HepG2 (cell line): ENCODE data around the gene PNLIPRP1. TPM values are rescaled to one million over a fixed set of nuclear protein-coding genes. Genes with fewer than 3 reads are reported as not detected.

Source experiments
- ATAC-seq: fragments of 200-7000 bp; cut with Tn5 transposase; 3 replicates; pipeline ENCODE4 v1.9.1; 2020; ENCODE audit warnings: mild to moderate bottlenecking, moderate library complexity
- BruUV-seq: library from RNA; stranded (reverse); fragments of 400-500 nt; replicated peaks from 2 replicates; lab custom pipeline; 2021; lab: Mats Ljungman, UMichigan
- CTCF ChIA-PET: fragments of 300-600 bp; formaldehyde crosslinking; extraction: SDS; loops from one replicate; lab custom pipeline; 2021; ENCODE audit warnings: low total read pairs, inconsistent platforms, low intra/inter-chr PET ratio; lab: Yijun Ruan, JAX
- POLR2A ChIA-PET: fragments of 350-600 bp; sonication (Branson Sonifier 250); formaldehyde crosslinking; loops from one replicate; lab custom pipeline; 2020; ENCODE audit warnings: antibody characterized with exemption, inconsistent platforms; lab: Yijun Ruan, JAX
- DNase-seq: peaks from one replicate; pipeline ENCODE4 v3.0.0-alpha.2; 2015; ENCODE audit warnings: low spot score
- FAIRE-seq: peaks from 3 replicates; lab custom pipeline; 2011; peaks lifted over from hg19 to GRCh38; lab: Jason Lieb, UNC
- H2AFZ ChIP-seq: one replicate; pipeline ENCODE4 v1.6.1; 2011; ENCODE audit warnings: low read length, inconsistent platforms
- H3K27ac ChIP-seq: fragments of 300-600 bp; 3 replicates; pipeline ENCODE4 v1.8.0; 2011; ENCODE audit warnings: mixed run types, mild to moderate bottlenecking, mixed read lengths, low read length, inconsistent platforms; ENCODE audit not compliant: insufficient read depth; ENCODE audit errors: extremely low read length
- H3K27me3 ChIP-seq, 2 experiments: fragments of 200-600 bp in 1 of 2; 2 replicates in 1 of 2; 3 replicates in 1 of 2; pipeline versions ENCODE4 v1.6.0 to v1.8.0; 2011; ENCODE audit warnings: low read length in 2 of 2, mild to moderate bottlenecking in 2 of 2, moderate library complexity in 2 of 2, inconsistent platforms in 1 of 2; ENCODE audit not compliant: insufficient read depth in 2 of 2, control insufficient read depth in 1 of 2
- H3K36me3 ChIP-seq, 2 experiments: fragments of 200-600 bp in 1 of 2; replicated peaks in 1 of 2; 2 replicates in 1 of 2; 3 replicates in 1 of 2; pipeline versions ENCODE4 v1.5.1 to v1.8.0; 2011; ENCODE audit warnings: low read length in 2 of 2, inconsistent platforms in 1 of 2; ENCODE audit not compliant: insufficient read depth in 2 of 2, control insufficient read depth in 1 of 2
- H3K4me1 ChIP-seq: 2 replicates; pipeline ENCODE4 v1.5.1; 2012; ENCODE audit warnings: low read length, inconsistent platforms; ENCODE audit not compliant: insufficient read depth
- H3K4me2 ChIP-seq: 2 replicates; pipeline ENCODE4 v1.6.0; 2011; ENCODE audit warnings: low read depth, low read length, inconsistent platforms
- H3K4me3 ChIP-seq, 3 experiments: fragments of 200-600 bp in 1 of 3; sonication (generic), shearing (Covaris generic) in 1 of 3; replicated peaks in 1 of 3; 2 replicates each; pipeline ENCODE4 v1.5.1; 2011 to 2016; ENCODE audit warnings: low read length in 3 of 3, inconsistent platforms in 2 of 3, low read depth in 2 of 3, mild to moderate bottlenecking in 2 of 3, control low read depth in 1 of 3, mixed read lengths in 1 of 3; ENCODE audit not compliant: insufficient read depth in 1 of 3
- H3K79me2 ChIP-seq: one replicate; pipeline ENCODE4 v1.6.1; 2011; ENCODE audit warnings: low read length, inconsistent platforms; ENCODE audit not compliant: insufficient read depth
- H3K9ac ChIP-seq: 2 replicates; pipeline ENCODE4 v1.6.0; 2011; ENCODE audit warnings: mild to moderate bottlenecking, low read depth, low read length, inconsistent platforms; ENCODE audit not compliant: insufficient read depth
- H3K9me3 ChIP-seq: 2 replicates; pipeline ENCODE4 v1.5.1; 2012; ENCODE audit warnings: mild to moderate bottlenecking, low read length
- H4K20me1 ChIP-seq: 2 replicates; pipeline ENCODE4 v1.6.0; 2011; ENCODE audit warnings: inconsistent platforms, mild to moderate bottlenecking, low read length, moderate library complexity; ENCODE audit not compliant: insufficient read depth
- EHMT2 ChIP-seq: fragments of 200-600 bp; sonication (generic); IDR thresholded peaks from 2 replicates; pipeline ENCODE4 v1.7.0; 2017; ENCODE audit warnings: antibody characterized with exemption, low read depth, low read length, borderline replicate concordance
- MXD4 ChIP-seq: IDR thresholded peaks from 2 replicates; pipeline ENCODE4 v1.6.1; 2016; ENCODE audit warnings: mild to moderate bottlenecking, missing biosample characterization, missing genetic modification reagents
- MZF1 ChIP-seq: sonication (generic); formaldehyde crosslinking; IDR thresholded peaks from 2 replicates; pipeline ENCODE4 v1.8.1; 2023; ENCODE audit warnings: mild to moderate bottlenecking, missing genetic modification reagents, borderline replicate concordance
- PHF20 ChIP-seq: sonication (generic); formaldehyde crosslinking; IDR thresholded peaks from 2 replicates; pipeline ENCODE4 v1.5.0; 2020; ENCODE audit warnings: mild to moderate bottlenecking, missing genetic modification reagents
- STAT6 ChIP-seq: sonication (generic); formaldehyde crosslinking; IDR thresholded peaks from 2 replicates; pipeline ENCODE4 v1.4.0; 2020; ENCODE audit warnings: missing genetic modification reagents, mild to moderate bottlenecking, borderline replicate concordance
- TSC22D2 ChIP-seq: sonication (generic); formaldehyde crosslinking; IDR thresholded peaks from 2 replicates; pipeline ENCODE4 v1.5.1; 2020; ENCODE audit warnings: missing genetic modification reagents, mild to moderate bottlenecking, borderline replicate concordance
- ZNF143 ChIP-seq: sonication (generic); formaldehyde crosslinking; IDR thresholded peaks from 2 replicates; pipeline ENCODE4 v1.4.0; 2020; ENCODE audit warnings: missing genetic modification reagents
- ZNF772 ChIP-seq: sonication (generic); formaldehyde crosslinking; IDR thresholded peaks from 2 replicates; pipeline ENCODE4 v1.5.0; 2020; ENCODE audit warnings: mild to moderate bottlenecking, missing genetic modification reagents
- ZSCAN21 ChIP-seq: sonication (generic); formaldehyde crosslinking; IDR thresholded peaks from 2 replicates; pipeline ENCODE4 v1.8.0; 2022; ENCODE audit warnings: mild to moderate bottlenecking, missing genetic modification reagents, moderate library complexity, borderline replicate concordance
- WGBS: methylation state at CpG from one replicate; pipeline ENCODE4 v1.1.6; 2017; ENCODE audit warnings: low lambda C conversion rate; 5-methylcytosine and 5-hydroxymethylcytosine counted together
- in situ Hi-C: cut with HindIII; loops from 2 replicates; pipeline ENCODE4 v1.10.0; 2017; ENCODE audit warnings: low pct_unique_long_range_greater_than_20kb; ENCODE audit not compliant: extremely low pct_ligation_motif_present
- intact Hi-C: fragments of 100-400 bp; cut with micrococcal nuclease; formaldehyde crosslinking; loops from one replicate; pipeline ENCODE4 v1.10.0; 2022; ENCODE audit not compliant: unreplicated experiment
- polyA plus RNA-seq, 8 experiments: library from polyadenylated mRNA; depleted of rRNA in 3 of 8; stranded (reverse) in 7 of 8; unstranded in 1 of 8; fragments of >200 nt; fragmentation: Illumina TruSeq in 4 of 8; extraction: Trizol in 4 of 8; gene quantifications; 2 replicates each; pipeline versions ENCODE4 v1.2.1 to v1.2.3, GENCODE V29; 2011 to 2016; ENCODE audit warnings: low read depth in 4 of 8, missing spikeins in 1 of 8, mixed read lengths in 1 of 8; ENCODE audit not compliant: insufficient read depth in 1 of 8
- total RNA-seq, 5 experiments: library from RNA; depleted of rRNA; stranded (reverse); fragments of >200 nt; fragmentation: Illumina TruSeq; extraction: Trizol; gene quantifications; 2 replicates each; pipeline ENCODE4 v1.2.3, GENCODE V29; 2016; ENCODE audit warnings: low read depth in 1 of 5
- TF ChIP-seq, protein P1 (sequence below): sonication (generic); formaldehyde crosslinking; IDR thresholded peaks from 2 replicates; pipeline ENCODE4 v1.4.0; 2020; ENCODE audit warnings: missing genetic modification reagents
- TF ChIP-seq, protein P2 (sequence below): sonication (generic); formaldehyde crosslinking; IDR thresholded peaks from 2 replicates; pipeline ENCODE4 v1.5.0; 2020; ENCODE audit warnings: mild to moderate bottlenecking, missing genetic modification reagents

The PNLIPRP1 gene
- total and polyA plus RNA-seq, 2 of the 13 experiments (the other 11 are each of a cell fraction or from before 2014, with no cell fraction given) = not detected

- Histone ChIP-seq H3K9ac (no peak within 1 kb of the TSS), H2AFZ (no peak within 1 kb of the TSS), H3K4me3 (no peak within 1 kb of the TSS), H3K4me2 (no peak within 1 kb of the TSS), H3K79me2 (no peaks in the 10 kb centered on the region), H3K27ac (no peak within 1 kb of the TSS), H3K9me3 (no peaks in the 10 kb centered on the region), H4K20me1 (no peaks in the 10 kb centered on the region), H3K4me1 (no peaks in the 10 kb centered on the region), H3K27me3 (peaks cover 0 to 18% of the 10 kb centered on the region in 2 experiments; a peak in 2 of 5 replicates), H3K36me3 (no peaks in the 10 kb centered on the region)
- POLR2A ChIA-PET = no interaction called here
- in situ Hi-C loops = no loop called here
- BruUV-seq = no TSS peak
- no peak for FAIRE-seq
- TF ChIP-seq ZNF143 (CRISPR knock-in tag) = no peak
- no peak for TF ChIP-seq PHF20 (CRISPR knock-in tag)
- no peak for TF ChIP-seq MZF1
- TF ChIP-seq, protein P1, sequence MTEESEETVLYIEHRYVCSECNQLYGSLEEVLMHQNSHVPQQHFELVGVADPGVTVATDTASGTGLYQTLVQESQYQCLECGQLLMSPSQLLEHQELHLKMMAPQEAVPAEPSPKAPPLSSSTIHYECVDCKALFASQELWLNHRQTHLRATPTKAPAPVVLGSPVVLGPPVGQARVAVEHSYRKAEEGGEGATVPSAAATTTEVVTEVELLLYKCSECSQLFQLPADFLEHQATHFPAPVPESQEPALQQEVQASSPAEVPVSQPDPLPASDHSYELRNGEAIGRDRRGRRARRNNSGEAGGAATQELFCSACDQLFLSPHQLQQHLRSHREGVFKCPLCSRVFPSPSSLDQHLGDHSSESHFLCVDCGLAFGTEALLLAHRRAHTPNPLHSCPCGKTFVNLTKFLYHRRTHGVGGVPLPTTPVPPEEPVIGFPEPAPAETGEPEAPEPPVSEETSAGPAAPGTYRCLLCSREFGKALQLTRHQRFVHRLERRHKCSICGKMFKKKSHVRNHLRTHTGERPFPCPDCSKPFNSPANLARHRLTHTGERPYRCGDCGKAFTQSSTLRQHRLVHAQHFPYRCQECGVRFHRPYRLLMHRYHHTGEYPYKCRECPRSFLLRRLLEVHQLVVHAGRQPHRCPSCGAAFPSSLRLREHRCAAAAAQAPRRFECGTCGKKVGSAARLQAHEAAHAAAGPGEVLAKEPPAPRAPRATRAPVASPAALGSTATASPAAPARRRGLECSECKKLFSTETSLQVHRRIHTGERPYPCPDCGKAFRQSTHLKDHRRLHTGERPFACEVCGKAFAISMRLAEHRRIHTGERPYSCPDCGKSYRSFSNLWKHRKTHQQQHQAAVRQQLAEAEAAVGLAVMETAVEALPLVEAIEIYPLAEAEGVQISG (CRISPR knock-in tag) = no peak
- ATAC-seq = no peak
- CTCF ChIA-PET = no interaction called here
- DNase-seq = no peak
- intact Hi-C loops = no loop called here
- WGBS = 47% methylated on average over 8 of the region's 8 CpGs
Measured at GRCh38 chr10:116545756-116546155, 45.0 kb upstream of the PNLIPRP1 start, which contains the start of gene PNLIP. TSS of gene PNLIP (plus strand) at chr10:116545931. CDS start at chr10:116546093, 162 bp downstream.

GRCh38 chr10:116548301-116548700 is 42.5 kb upstream of the PNLIPRP1 start:
- CTCF ChIA-PET = no interaction called here
- Histone ChIP-seq H4K20me1 (no peaks in the 10 kb centered on the region), H3K27me3 (peaks cover 0 to 18% of the 10 kb centered on the region in 2 experiments; a peak in 2 of 5 replicates), H3K36me3 (no peaks in the 10 kb centered on the region), H3K9me3 (no peaks in the 10 kb centered on the region), H3K9ac (no peak overlapping the region), H2AFZ (peak overlapping the region; percentile 42), H3K4me3 (no peak overlapping the region), H3K79me2 (no peaks in the 10 kb centered on the region), H3K27ac (no peak overlapping the region), H3K4me2 (no peak overlapping the region), H3K4me1 (no peaks in the 10 kb centered on the region)
- POLR2A ChIA-PET = no interaction called here
- 11% methylated on average over 5 of the region's 5 CpGs for WGBS
- BruUV-seq = no TSS peak
- FAIRE-seq (no peak), DNase-seq (no peak), ATAC-seq (no peak)
- intact Hi-C loops (no loop called here), in situ Hi-C loops (no loop called here)
- TF ChIP-seq TSC22D2 (CRISPR knock-in tag) = no peak
- no peak for TF ChIP-seq STAT6 (CRISPR knock-in tag)
- TF ChIP-seq MXD4 (CRISPR knock-in tag) = no peak
- TF ChIP-seq ZNF772 (CRISPR knock-in tag) = no peak
- no peak for TF ChIP-seq ZSCAN21
- TF ChIP-seq, protein P2, sequence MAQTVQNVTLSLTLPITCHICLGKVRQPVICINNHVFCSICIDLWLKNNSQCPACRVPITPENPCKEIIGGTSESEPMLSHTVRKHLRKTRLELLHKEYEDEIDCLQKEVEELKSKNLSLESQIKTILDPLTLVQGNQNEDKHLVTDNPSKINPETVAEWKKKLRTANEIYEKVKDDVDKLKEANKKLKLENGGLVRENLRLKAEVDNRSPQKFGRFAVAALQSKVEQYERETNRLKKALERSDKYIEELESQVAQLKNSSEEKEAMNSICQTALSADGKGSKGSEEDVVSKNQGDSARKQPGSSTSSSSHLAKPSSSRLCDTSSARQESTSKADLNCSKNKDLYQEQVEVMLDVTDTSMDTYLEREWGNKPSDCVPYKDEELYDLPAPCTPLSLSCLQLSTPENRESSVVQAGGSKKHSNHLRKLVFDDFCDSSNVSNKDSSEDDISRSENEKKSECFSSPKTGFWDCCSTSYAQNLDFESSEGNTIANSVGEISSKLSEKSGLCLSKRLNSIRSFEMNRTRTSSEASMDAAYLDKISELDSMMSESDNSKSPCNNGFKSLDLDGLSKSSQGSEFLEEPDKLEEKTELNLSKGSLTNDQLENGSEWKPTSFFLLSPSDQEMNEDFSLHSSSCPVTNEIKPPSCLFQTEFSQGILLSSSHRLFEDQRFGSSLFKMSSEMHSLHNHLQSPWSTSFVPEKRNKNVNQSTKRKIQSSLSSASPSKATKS (CRISPR knock-in tag) = no peak
- TF ChIP-seq EHMT2 = no peak
